GM21381 (cell line): ENCODE results near the gene SUPT4H1.
"Not testable (repeated sequence)": the region's sequence is repeated elsewhere in the genome, so short reads cannot be mapped to it uniquely, and the experiment has no call there.

ENCODE experiments used
- ATAC-seq: cut with Tn5 transposase; IDR thresholded peaks from one replicate; pipeline ENCODE4 v1.9.1; 2021; ENCODE audit warnings: mild to moderate bottlenecking, moderate library complexity; ENCODE audit not compliant: unreplicated experiment

The SUPT4H1 gene

GRCh38 chr17:58341861-58342475, 10.0 kb downstream of the SUPT4H1 start:
- ATAC-seq: no peak

GRCh38 chr17:58341136-58341860, 10.7 kb downstream of the SUPT4H1 start:
- ATAC-seq: not testable (repeated sequence)

- no peak for ATAC-seq
Observed at GRCh38 chr17:58340405-58340876, 11.6 kb downstream of the SUPT4H1 start.

- no peak for ATAC-seq
Observed at GRCh38 chr17:58339755-58340404, 12.1 kb downstream of the SUPT4H1 start.

- ATAC-seq: peak; percentile 26
Observed at GRCh38 chr17:58338841-58339754, 12.9 kb downstream of the SUPT4H1 start.

- ATAC-seq: no peak
Observed at GRCh38 chr17:58338454-58338840, 13.6 kb downstream of the SUPT4H1 start.

GRCh38 chr17:58337600-58338453, 14.2 kb downstream of the SUPT4H1 start:
- peak; percentile 52 for ATAC-seq

GRCh38 chr17:58337210-58337599, 14.8 kb downstream of the SUPT4H1 start:
- no peak for ATAC-seq

- ATAC-seq: no peak
Observed at GRCh38 chr17:58336456-58337209, 15.4 kb downstream of the SUPT4H1 start.

GRCh38 chr17:58335779-58336455, 16.1 kb downstream of the SUPT4H1 start:
- no peak for ATAC-seq

- no peak for ATAC-seq
Observed at GRCh38 chr17:58335061-58335731, 16.8 kb downstream of the SUPT4H1 start.

- no peak for ATAC-seq
Observed at GRCh38 chr17:58334661-58335060, 17.3 kb downstream of the SUPT4H1 start.

- ATAC-seq: no peak
Observed at GRCh38 chr17:58334256-58334655, 17.7 kb downstream of the SUPT4H1 start.

- no peak for ATAC-seq
Observed at GRCh38 chr17:58333736-58334207, 18.2 kb downstream of the SUPT4H1 start.

- ATAC-seq: no peak
Observed at GRCh38 chr17:58332778-58333735, 18.9 kb downstream of the SUPT4H1 start.

- no peak for ATAC-seq
Observed at GRCh38 chr17:58331815-58332777, 19.9 kb downstream of the SUPT4H1 start.
